Measurements from ENCODE around the gene TSPO. TPM values are rescaled to one million over a fixed set of nuclear protein-coding genes. Genes with fewer than 3 reads are reported as not detected.

Gene TSPO
- total RNA-seq, 1 experiment from 2014 or later, result 187 TPM

GRCh38 chr22:43202326-43202725 is 51.0 kb downstream of the TSPO start:
- no peak for DNase-seq (ENCODE audit: low spot score)

DNA sequence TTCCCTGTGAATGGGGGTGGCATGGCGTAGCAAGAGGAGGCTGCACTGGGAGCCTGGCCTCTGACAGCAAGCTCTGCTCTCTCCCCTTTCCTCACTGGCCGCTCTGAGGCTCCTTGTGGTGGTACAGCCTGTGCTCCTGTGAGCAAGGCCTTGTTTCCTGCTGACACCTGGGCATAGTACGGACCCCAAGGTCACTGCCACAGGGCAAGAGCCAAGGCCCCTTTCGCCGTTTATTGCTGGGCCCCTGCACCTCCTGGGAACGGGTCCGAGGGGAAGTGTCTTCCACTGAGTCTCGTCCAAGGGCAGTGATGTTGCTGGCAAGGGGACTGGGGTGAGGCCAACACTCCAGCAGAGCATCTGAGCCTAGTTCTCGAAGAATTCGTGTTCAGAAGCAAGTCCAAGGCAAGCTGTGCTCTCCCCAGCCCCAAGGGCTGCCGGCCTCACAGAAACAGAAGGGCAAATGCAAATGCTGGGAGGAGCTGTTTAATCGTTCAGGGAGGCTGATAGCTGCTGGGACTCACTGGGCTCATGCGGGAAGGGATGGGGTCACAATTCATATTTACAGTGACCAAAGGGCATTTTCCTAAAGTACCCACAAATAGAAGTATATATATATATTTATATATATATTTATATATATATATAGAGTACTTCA is 51.5 kb downstream of the TSPO start:
- no peak for DNase-seq (ENCODE audit: low spot score)

GRCh38 chr22:43203471-43203981 is 52.2 kb downstream of the TSPO start:
- no peak for DNase-seq (ENCODE audit: low spot score)

DNA sequence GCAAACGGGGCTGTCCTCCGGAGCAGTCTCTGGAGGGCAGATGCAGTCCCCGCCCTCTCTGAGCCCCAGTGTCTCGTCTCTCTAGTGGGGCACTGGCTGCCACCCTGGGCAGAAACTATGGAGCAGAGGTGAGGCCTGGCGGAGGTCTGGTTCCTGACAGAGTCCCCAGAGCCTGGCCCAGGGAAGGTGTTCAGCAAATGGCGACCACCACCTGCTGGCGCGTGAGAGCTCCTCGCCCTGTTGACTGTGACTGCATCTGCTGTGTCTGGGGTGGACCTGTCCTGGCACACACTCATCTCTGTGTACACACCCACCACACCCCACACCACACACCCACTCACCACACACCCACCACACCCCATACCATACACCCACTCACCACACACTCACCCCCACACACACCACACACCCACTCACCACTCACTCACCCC is 53.9 kb downstream of the TSPO start:
- no peak for DNase-seq (ENCODE audit: low spot score)

GRCh38 chr22:43205748-43206508 is 54.6 kb downstream of the TSPO start:
- DNase-seq (ENCODE audit: low spot score), result no peak

GRCh38 chr22:43206509-43207161 is 55.3 kb downstream of the TSPO start:
- no peak for DNase-seq (ENCODE audit: low spot score)

GRCh38 chr22:43207386-43207785 is 56.0 kb downstream of the TSPO start:
- DNase-seq (ENCODE audit: low spot score), result no peak

DNA sequence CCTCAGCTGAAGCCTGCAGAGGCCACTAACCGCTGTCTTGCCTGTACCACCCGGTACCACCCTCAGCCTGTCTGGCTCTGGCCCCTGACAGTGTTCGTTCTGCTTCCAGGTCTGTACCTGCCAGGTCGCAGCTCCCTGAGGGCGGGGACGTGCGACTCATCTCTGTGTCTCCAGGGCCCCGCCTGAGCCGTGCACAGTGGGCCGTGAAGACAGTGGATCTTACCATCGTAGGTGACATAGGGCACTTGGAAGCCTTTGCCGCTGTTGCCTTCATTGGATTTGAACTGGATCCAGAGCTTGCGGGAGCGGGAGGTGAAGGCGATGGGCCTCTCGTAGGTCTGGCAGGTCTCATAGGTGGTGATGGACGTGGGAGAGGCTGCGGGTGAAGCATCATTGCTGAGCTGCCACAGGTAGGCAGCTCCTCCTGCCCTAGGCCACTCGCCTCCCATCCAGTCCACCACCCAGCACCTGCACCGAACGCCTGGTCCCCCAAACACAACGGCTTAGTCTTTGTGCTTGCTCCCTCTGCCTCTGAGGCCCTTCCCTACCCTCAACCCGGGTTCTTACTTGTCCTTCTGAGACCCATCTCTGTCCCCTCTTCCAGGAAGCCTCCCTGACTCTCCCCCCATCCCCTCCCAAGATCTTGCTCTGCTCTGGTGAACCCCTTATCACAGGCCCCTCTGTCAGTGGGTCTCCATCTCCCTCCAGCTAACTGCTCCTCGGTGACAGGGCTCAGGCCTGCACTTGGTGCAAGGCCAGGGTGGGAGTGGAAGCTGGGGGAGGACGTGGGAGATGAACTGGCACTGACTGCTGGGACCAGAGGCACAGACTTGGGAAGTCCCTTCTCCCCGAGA is 56.7 kb downstream of the TSPO start:
- no peak for DNase-seq (ENCODE audit: low spot score)

DNA sequence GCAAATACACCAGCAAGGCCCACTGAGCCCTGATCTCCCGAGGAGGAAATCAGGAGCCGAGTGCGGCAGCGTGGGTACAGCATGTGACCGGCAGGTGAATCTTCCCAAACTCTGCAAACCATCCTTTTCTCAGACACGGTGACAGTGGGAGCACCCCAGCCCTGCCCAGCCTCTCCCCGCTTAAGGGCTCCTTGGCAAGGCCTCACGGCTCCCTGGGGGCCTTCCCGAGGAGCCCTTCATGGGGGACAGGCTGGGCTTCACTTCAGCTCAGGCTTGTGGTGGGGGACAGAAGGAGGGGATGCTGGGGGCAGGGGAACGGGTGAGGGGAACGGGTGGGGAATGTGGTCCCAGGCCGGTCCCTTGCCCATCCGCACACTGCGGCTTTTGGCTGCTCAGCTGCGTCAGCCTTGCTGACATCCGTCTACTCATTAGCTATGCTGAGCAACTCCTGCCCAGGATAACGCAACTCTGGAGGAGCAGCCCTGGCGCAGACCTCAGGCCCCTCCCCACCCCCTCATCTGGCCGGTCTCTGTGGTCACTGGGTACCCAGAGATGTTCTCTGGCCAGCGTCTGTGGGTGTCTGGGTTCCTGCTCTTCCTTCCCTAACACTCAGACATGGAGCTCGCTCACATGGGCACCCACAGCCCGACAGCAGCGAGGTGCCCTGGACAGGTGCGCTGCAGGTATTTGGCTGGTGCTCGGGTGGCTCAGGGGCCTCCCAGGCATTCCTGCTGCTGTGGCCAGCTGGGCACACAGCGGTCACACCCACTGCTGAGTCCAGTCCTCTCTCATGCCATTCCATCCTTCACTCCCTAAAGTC is 57.6 kb downstream of the TSPO start:
- DNase-seq (ENCODE audit: low spot score), result no peak

DNA sequence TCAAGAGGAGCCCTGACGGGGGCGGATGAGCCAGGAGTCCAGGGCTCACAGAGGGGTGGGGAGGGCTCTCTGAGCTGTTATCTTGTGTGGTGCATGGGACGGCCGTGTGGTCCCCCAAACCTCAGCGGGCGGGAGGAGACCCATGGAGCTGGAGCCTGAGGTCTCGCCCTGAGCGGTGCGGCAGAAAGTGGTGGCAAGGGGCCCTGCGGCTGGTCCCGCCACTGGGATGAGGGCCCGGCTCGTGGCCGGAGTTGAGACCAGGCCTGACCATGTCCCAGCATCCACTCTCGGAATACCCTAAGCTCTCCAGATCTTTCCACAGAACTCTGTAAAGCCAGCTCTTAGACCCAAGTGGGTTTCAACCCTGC is 58.1 kb downstream of the TSPO start:
- no peak for DNase-seq (ENCODE audit: low spot score)

- no peak for DNase-seq (ENCODE audit: low spot score)
Observed at GRCh38 chr22:43209971-43210370, 58.6 kb downstream of the TSPO start.

DNA sequence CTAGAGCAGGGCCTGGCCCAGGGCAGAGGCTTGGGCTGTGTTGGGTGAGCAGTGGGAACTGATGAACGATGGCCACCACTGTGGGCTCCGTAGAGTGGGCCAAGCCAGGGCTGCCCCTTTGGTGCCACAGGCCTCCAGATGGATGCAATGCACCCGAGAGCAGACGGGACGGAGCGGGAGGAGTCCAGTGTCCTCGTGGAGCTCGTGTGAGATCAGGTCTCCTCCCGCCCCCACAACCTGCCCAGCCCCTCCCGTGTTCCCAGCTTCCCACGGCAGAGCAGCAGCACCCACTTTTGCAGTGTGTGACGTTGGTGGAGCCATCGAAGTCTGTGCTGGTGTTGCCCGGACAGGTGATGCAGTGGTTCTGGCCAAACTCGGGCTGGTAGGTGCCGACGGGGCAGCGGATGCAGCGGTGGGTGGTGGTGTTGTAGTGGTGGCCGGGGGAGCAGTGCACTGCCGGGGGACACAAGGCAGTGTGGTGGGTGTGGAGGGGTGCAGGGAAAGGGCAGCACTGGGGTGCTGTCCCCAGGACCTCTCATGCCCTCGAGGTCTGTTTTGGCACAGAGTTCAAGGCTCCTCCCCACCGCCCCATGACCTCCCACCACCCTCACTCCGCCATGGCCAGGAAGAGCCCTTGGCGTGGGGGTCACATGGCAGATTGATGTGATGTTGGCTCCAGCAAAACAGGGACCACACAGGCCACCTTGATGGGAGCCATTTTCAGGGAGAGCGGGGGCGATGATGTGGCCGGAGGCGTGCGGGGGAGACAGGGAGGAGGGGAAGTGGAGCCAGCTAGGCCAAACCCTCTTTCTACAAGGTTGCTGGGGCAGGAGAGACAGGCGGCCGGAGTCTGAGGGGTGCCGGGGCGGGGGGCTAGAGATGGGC is 59.5 kb downstream of the TSPO start:
- no peak for DNase-seq (ENCODE audit: low spot score)

DNA sequence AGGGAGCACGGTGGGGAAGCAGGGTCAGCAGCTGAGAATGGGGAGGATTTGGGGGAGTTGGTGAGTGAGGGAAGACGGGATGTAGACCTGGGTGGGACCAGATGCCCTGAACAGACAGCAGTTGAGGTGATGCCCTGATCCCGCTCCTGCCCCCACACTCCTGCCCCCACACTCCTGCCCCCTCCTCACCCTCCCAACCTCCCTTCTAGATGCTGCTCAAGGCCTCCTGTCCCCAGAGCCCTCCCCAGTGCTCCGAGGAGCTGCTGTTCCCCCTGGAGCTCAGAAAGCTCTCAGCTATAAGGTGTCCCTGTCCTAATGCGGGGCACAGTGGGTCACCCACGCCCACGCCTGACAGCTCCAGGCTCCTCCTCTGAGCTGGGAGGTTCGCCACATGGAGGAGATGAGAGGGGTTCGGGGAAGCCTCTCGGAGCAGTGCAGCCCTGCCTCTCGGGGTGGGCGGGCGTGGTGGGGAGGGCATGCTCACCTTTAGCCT is 60.6 kb downstream of the TSPO start:
- no peak for DNase-seq (ENCODE audit: low spot score)

- no peak for DNase-seq (ENCODE audit: low spot score)
Observed at GRCh38 chr22:43212434-43212952, 61.1 kb downstream of the TSPO start.

Other genes starting within 250 kb of the TSPO start
- gene PACSIN2, start 136.4 kb upstream of the TSPO start, total RNA-seq (2014; rRNA removed; shearing (Covaris generic)), result 52.4 and 56.9 TPM in 2 replicates
- gene TTLL1, start 62.2 kb upstream of the TSPO start, total RNA-seq (2014; rRNA removed; shearing (Covaris generic)), result 3.5 and 7.1 TPM in 2 replicates
- 0.45 TPM in 1 of 2 replicates, not detected in the other for gene BIK, start 40.8 kb upstream of the TSPO start, total RNA-seq (2014; rRNA removed; shearing (Covaris generic))
- 14.6 and 16.5 TPM in 2 replicates for gene MCAT, start 8.2 kb upstream of the TSPO start, total RNA-seq (2014; rRNA removed; shearing (Covaris generic))
- gene TTLL12, start 35.6 kb downstream of the TSPO start, total RNA-seq (2014; rRNA removed; shearing (Covaris generic)), result 35.2 and 48.3 TPM in 2 replicates
- 0.02 and 0.04 TPM in 2 replicates for gene SCUBE1, start 191.8 kb downstream of the TSPO start, total RNA-seq (2014; rRNA removed; shearing (Covaris generic))

Measured in H4 (cell line).